CD4-positive, alpha-beta T cell (primary cell): ENCODE measurements around the gene THBS2. TPM values are rescaled to one million over a fixed set of nuclear protein-coding genes. Genes with fewer than 3 reads are reported as not detected.

ENCODE experiments used
- ATAC-seq: fragments of 200-7000 bp; cut with Tn5 transposase; one replicate; pipeline ENCODE4 v1.10.0; 2022; ENCODE audit warnings: mild to moderate bottlenecking; ENCODE audit not compliant: poor library complexity
- CTCF ChIA-PET: fragments of 350-600 bp; sonication (Branson Sonifier 250); formaldehyde crosslinking; loops from one replicate; lab custom pipeline; 2021; ENCODE audit warnings: antibody characterized with exemption, inconsistent platforms; lab: Charles Lee
- POLR2A ChIA-PET: fragments of 350-600 bp; sonication (Branson Sonifier 250); formaldehyde crosslinking; loops from one replicate; lab custom pipeline; 2021; ENCODE audit warnings: antibody characterized with exemption, inconsistent platforms; lab: Charles Lee
- DNase-seq, 14 experiments: peaks; one replicate each; pipeline ENCODE4 v3.0.0-alpha.2; 2013 to 2020; ENCODE audit warnings: mixed read lengths in 2 of 14
- H3K27ac ChIP-seq, 2 donors: one replicate each; pipeline versions ENCODE4 v1.5.1 to v1.7.0; 2013; ENCODE audit warnings: low read length in 2 of 2, low read depth in 1 of 2, mild to moderate bottlenecking in 1 of 2
- H3K27me3 ChIP-seq, 2 experiments: 1 replicate in 1 of 2; 2 replicates in 1 of 2; pipeline versions ENCODE4 v1.6.1 to v1.7.0; 2013; ENCODE audit warnings: low read length in 2 of 2, control low read depth in 1 of 2, mild to moderate bottlenecking in 1 of 2, moderate library complexity in 1 of 2; ENCODE audit not compliant: insufficient read depth in 2 of 2, control insufficient read depth in 1 of 2
- H3K36me3 ChIP-seq: one replicate; pipeline ENCODE4 v1.6.1; 2013; ENCODE audit warnings: low read length, control low read depth; ENCODE audit not compliant: insufficient read depth
- H3K4me1 ChIP-seq: one replicate; pipeline ENCODE4 v1.6.1; 2013; ENCODE audit warnings: low read length, control low read depth; ENCODE audit not compliant: insufficient read depth
- H3K4me3 ChIP-seq: one replicate; pipeline ENCODE4 v1.5.1; 2013; ENCODE audit warnings: mild to moderate bottlenecking, low read length, moderate library complexity
- H3K9me3 ChIP-seq, 2 experiments: 1 replicate in 1 of 2; 2 replicates in 1 of 2; pipeline versions ENCODE4 v1.6.1 to v1.7.0; 2013; ENCODE audit warnings: low read length in 2 of 2, mild to moderate bottlenecking in 2 of 2, control low read depth in 1 of 2, moderate library complexity in 1 of 2; ENCODE audit not compliant: control insufficient read depth in 1 of 2, insufficient read depth in 1 of 2
- H3K27ac Mint-ChIP-seq: one replicate; pipeline ENCODE4 v1.8.0; 2020; ENCODE audit warnings: mixed read lengths
- H3K27me3 Mint-ChIP-seq: one replicate; pipeline ENCODE4 v1.8.0; 2021; ENCODE audit warnings: mixed read lengths
- H3K36me3 Mint-ChIP-seq: one replicate; pipeline ENCODE4 v1.8.0; 2021; ENCODE audit warnings: low read depth, mixed read lengths
- H3K4me1 Mint-ChIP-seq: one replicate; pipeline ENCODE4 v1.8.0; 2021; ENCODE audit warnings: low read depth, mixed read lengths
- H3K4me3 Mint-ChIP-seq: one replicate; pipeline ENCODE4 v1.8.0; 2020; ENCODE audit warnings: mild to moderate bottlenecking, mixed read lengths
- H3K9me3 Mint-ChIP-seq: one replicate; pipeline ENCODE4 v1.8.0; 2020; ENCODE audit warnings: mixed read lengths
- CTCF ChIP-seq: fragments of 200-600 bp; IDR thresholded peaks from one replicate; pipeline ENCODE4 v1.8.0; 2022; ENCODE audit warnings: antibody characterized with exemption, mild to moderate bottlenecking
- intact Hi-C, 2 experiments: fragments of 100-400 bp; cut with DNase I in 1 of 2; cut with micrococcal nuclease in 1 of 2; formaldehyde crosslinking; loops; one replicate each; pipeline versions ENCODE4 v1.15.1 to v1.9.0; 2023 to 2025; cut with DNase I, micrococcal nuclease
- total RNA-seq, 174 experiments: library from RNA in 2 of 174; stranded (reverse) in 2 of 174; gene quantifications; one replicate each; pipeline ENCODE4 v1.2.3 and lab custom pipeline; 2021 to 2026

THBS2 gene
- total RNA-seq, 2 experiments from 2014 or later: not detected

DNA sequence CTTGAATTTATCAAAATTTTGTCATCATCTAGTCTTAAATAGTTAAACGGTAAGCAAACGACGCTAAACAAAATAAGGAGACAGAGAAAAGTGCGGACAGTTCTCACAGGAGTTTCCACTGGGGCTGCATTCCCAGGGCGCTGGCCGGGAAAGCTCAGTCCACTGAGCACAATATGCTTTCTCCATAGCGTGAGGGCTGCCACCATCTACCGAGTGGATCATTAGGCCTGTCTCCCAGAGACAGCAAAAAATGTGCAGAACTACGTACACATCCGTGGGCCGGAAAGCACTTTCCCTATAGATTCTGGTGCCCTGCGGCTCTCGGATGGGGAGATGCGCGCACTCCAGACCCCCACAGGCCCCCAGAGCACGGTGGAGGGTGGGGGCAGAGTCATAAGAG, 84.9 kb downstream of the THBS2 start:
- H3K36me3 ChIP-seq: no peaks in the 10 kb centered on the region
- Mint-ChIP-seq H3K4me3 (no peak overlapping the region), H3K27ac (no peak overlapping the region), H3K36me3 (no peaks in the 10 kb centered on the region), H3K27me3 (no peaks in the 10 kb centered on the region), H3K4me1 (no peaks in the 10 kb centered on the region), H3K9me3 (no peaks in the 10 kb centered on the region)
- TF ChIP-seq CTCF: no peak
- no peak overlapping the region for H3K27ac ChIP-seq
- ATAC-seq (no peak), DNase-seq (no peak)
- intact Hi-C loops: no loop called here
- ChIA-PET CTCF (no interaction called here), POLR2A (no interaction called here)
- H3K4me1 ChIP-seq: no peaks in the 10 kb centered on the region
- no peaks in the 10 kb centered on the region for H3K27me3 ChIP-seq
- no peaks in the 10 kb centered on the region for H3K9me3 ChIP-seq
- no peak overlapping the region for H3K4me3 ChIP-seq

DNA sequence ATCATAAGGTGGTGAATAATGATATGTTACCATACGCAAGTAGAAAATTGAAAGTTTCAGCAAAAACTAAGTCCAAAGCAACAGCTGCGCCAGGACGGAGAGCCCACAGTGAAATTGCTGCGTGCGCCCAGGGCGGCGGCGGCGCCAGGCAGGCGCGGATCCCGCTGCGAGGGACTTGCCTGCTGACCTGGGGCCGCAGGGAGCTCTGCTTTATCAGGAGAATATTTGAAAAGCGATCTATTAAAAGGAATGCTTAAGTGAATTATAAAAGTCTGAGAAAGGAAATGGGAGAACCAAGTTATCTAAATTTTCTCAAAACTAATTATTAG, 85.4 kb downstream of the THBS2 start:
- POLR2A ChIA-PET: no interaction called here
- Mint-ChIP-seq H3K4me1 (no peaks in the 10 kb centered on the region), H3K27ac (no peak overlapping the region), H3K9me3 (no peaks in the 10 kb centered on the region), H3K27me3 (no peaks in the 10 kb centered on the region), H3K4me3 (no peak overlapping the region), H3K36me3 (no peaks in the 10 kb centered on the region)
- Histone ChIP-seq H3K36me3 (no peaks in the 10 kb centered on the region), H3K27ac (no peak overlapping the region), H3K4me1 (no peaks in the 10 kb centered on the region), H3K27me3 (no peaks in the 10 kb centered on the region), H3K9me3 (no peaks in the 10 kb centered on the region), H3K4me3 (no peak overlapping the region)
- ATAC-seq (no peak), DNase-seq (no peak)
- CTCF ChIA-PET: no interaction called here
- intact Hi-C loops: no loop called here
- no peak for TF ChIP-seq CTCF

DNA sequence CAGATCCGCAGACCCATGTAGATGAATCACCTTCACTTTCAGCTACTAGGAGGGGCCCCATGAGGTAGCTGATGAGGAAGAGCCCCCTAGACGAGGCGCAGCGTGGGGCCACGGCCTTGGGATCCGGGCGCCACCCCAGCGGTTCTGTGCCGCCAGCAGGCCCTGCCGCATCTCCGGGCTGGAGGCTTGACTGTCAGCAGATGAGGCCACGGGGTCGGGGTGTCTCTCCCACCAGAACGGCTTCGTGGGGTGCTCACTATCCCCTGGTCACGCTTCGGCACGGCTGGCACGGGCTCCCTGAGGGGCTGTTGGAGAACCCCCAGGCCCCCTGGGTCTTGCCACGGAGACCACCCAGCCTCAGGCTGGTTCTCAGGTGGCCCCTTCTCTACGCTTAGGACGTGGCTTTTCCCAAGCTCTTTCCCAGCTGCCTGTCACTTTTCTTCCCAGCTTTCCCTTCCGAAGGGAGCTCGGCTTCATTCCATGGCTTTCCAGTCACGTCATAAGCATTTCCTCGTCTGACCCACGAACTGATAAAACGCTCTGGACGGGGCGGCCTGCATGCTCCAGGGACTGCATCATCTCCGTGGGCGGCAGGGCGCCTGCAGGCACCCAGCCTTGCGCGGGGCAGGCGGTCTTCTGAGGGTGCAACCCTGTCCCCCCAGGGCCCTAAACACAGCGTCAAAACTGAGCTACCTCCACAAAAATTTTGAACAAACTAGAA, 85.9 kb downstream of the THBS2 start:
- no peak overlapping the region for H3K4me3 ChIP-seq
- no peak for TF ChIP-seq CTCF
- ATAC-seq (no peak), DNase-seq (no peak)
- POLR2A ChIA-PET: no interaction called here
- no peaks in the 10 kb centered on the region for H3K27me3 Mint-ChIP-seq
- no peaks in the 10 kb centered on the region for H3K9me3 ChIP-seq
- H3K4me1 Mint-ChIP-seq: no peaks in the 10 kb centered on the region
- no peak overlapping the region for H3K4me3 Mint-ChIP-seq
- intact Hi-C loops: no loop called here
- H3K27me3 ChIP-seq: no peaks in the 10 kb centered on the region
- no peaks in the 10 kb centered on the region for H3K9me3 Mint-ChIP-seq
- no peaks in the 10 kb centered on the region for H3K36me3 Mint-ChIP-seq
- no peaks in the 10 kb centered on the region for H3K4me1 ChIP-seq
- CTCF ChIA-PET: no interaction called here
- no peaks in the 10 kb centered on the region for H3K36me3 ChIP-seq
- H3K27ac ChIP-seq: no peak overlapping the region
- H3K27ac Mint-ChIP-seq: no peak overlapping the region
